Measurements from ENCODE around the gene OTOGL.

Gene OTOGL

GRCh38 chr12:80183939-80184338, 84.6 kb downstream of the OTOGL start:
- no peak for DNase-seq

- no peak for DNase-seq
Observed at GRCh38 chr12:80184926-80185325, 85.6 kb downstream of the OTOGL start.

GRCh38 chr12:80186727-80187217, 87.4 kb downstream of the OTOGL start:
- peak in 14 of 51 donors; percentile 1 to 62 (median 7) for DNase-seq

- no peak for DNase-seq
Observed at GRCh38 chr12:80187660-80188090, 88.3 kb downstream of the OTOGL start.

- DNase-seq, result no peak
Observed at GRCh38 chr12:80188576-80188975, 89.2 kb downstream of the OTOGL start.

GRCh38 chr12:80189241-80189640, 89.9 kb downstream of the OTOGL start:
- DNase-seq, result no peak

GRCh38 chr12:80190001-80190400, 90.7 kb downstream of the OTOGL start:
- no peak for DNase-seq

GRCh38 chr12:80192087-80192486, 92.8 kb downstream of the OTOGL start:
- no peak for DNase-seq

- no peak for DNase-seq
Observed at GRCh38 chr12:80193865-80194264, 94.5 kb downstream of the OTOGL start.

- peak in 7 of 51 donors; percentile 0 to 23 (median 7) for DNase-seq
Observed at GRCh38 chr12:80195074-80195726, 95.9 kb downstream of the OTOGL start.

GRCh38 chr12:80195737-80196136, 96.4 kb downstream of the OTOGL start:
- no peak for DNase-seq

- no peak for DNase-seq
Observed at GRCh38 chr12:80196419-80196818, 97.1 kb downstream of the OTOGL start.

- DNase-seq, result no peak
Observed at GRCh38 chr12:80198782-80199337, 99.5 kb downstream of the OTOGL start.

- no peak for DNase-seq
Observed at GRCh38 chr12:80199931-80200330, 100.6 kb downstream of the OTOGL start.

GRCh38 chr12:80200414-80200813, 101.1 kb downstream of the OTOGL start:
- no peak for DNase-seq

GRCh38 chr12:80201908-80202307, 102.6 kb downstream of the OTOGL start:
- no peak for DNase-seq

GRCh38 chr12:80205960-80206359, 106.6 kb downstream of the OTOGL start:
- DNase-seq, result no peak

- no peak for DNase-seq
Observed at GRCh38 chr12:80208071-80208470, 108.7 kb downstream of the OTOGL start.

- no peak for DNase-seq
Observed at GRCh38 chr12:80211671-80212070, 112.3 kb downstream of the OTOGL start.

GRCh38 chr12:80212938-80213645, 113.8 kb downstream of the OTOGL start:
- no peak for DNase-seq

- no peak for DNase-seq
Observed at GRCh38 chr12:80213871-80214270, 114.5 kb downstream of the OTOGL start.

GRCh38 chr12:80217011-80217535, 117.7 kb downstream of the OTOGL start:
- no peak for DNase-seq

All from hypothalamus (tissue), 51 donors.